GM12801 (cell line): Measurements from ENCODE around the gene ATP13A1.

Source experiments
- TF ChIP-seq, protein P1 (sequence below): IDR thresholded peaks from one replicate; pipeline ENCODE4 v1.5.1; 2011; ENCODE audit warnings: control low read depth; ENCODE audit not compliant: insufficient read length; ENCODE audit errors: extremely low read depth

Gene ATP13A1

GRCh38 chr19:19618219-19619051 lies 45.0 kb downstream of the ATP13A1 start, which contains the start of gene PBX4:
Gene PBX4 (minus strand): TSS chr19:19618687. CDS start chr19:19618629, 58 bp downstream.
- TF ChIP-seq, protein P1, sequence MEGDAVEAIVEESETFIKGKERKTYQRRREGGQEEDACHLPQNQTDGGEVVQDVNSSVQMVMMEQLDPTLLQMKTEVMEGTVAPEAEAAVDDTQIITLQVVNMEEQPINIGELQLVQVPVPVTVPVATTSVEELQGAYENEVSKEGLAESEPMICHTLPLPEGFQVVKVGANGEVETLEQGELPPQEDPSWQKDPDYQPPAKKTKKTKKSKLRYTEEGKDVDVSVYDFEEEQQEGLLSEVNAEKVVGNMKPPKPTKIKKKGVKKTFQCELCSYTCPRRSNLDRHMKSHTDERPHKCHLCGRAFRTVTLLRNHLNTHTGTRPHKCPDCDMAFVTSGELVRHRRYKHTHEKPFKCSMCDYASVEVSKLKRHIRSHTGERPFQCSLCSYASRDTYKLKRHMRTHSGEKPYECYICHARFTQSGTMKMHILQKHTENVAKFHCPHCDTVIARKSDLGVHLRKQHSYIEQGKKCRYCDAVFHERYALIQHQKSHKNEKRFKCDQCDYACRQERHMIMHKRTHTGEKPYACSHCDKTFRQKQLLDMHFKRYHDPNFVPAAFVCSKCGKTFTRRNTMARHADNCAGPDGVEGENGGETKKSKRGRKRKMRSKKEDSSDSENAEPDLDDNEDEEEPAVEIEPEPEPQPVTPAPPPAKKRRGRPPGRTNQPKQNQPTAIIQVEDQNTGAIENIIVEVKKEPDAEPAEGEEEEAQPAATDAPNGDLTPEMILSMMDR: no peak

DNA sequence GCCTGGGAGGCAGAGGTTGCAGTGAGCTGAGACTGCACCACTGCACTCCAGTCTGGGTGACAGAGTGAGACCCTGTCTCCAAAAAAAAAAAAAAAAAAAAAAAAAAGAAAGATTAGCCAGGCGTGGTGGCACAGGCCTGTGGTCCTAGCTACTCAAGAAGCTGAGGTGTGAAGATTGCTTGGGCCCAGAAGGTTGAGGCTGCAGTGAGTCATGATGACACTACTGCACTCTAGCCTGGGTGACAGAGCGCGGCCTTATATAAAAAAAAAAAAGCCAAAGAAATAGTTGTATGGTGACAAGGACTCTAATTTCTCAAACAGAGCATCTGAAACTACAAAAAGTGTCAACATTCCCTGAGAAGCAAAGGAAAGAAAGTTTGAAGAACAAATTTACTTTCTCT lies 48.4 kb downstream of the ATP13A1 start:
- TF ChIP-seq, protein P1: no peak

DNA sequence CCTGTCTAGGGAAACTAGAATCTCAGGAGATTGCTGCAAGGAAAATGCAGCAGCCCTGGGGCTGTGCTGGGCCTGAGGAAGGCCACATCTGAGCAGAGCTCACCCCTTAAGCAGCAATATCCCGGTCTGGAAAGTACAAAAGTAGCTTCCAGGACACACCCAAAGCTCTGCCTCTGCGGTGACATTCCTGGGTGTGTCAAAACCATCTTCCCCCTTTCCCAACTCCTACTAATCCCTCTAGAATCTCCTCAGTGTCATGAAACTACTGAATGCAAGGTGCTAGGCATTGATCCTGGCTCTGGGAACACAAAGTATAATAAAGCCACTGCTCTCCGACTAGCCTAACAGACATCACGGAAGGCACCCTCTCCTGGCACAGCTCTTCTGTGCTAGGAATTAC lies 50.0 kb downstream of the ATP13A1 start:
- TF ChIP-seq, protein P1: no peak

GRCh38 chr19:19610376-19611202 lies 52.9 kb downstream of the ATP13A1 start:
- TF ChIP-seq, protein P1: no peak

DNA sequence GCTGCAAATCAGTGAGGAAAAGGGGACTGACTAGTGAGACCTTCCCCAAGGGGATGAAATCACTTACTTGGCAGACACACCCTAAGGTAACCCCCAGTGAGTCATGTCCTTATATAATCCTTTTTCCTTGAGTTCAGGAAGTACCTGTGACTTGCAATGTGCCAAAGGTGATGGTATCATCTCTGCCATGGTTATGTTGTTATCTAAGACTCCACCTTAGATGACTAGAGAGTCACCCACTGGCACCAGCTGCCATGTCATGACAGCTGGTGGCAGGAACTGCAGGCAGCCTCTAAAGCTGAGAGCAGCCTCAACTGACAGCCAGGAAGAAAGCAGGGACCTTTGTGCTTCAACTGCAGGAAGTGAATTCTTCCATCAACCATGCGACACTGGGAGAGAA lies 57.5 kb downstream of the ATP13A1 start:
- TF ChIP-seq, protein P1: no peak

DNA sequence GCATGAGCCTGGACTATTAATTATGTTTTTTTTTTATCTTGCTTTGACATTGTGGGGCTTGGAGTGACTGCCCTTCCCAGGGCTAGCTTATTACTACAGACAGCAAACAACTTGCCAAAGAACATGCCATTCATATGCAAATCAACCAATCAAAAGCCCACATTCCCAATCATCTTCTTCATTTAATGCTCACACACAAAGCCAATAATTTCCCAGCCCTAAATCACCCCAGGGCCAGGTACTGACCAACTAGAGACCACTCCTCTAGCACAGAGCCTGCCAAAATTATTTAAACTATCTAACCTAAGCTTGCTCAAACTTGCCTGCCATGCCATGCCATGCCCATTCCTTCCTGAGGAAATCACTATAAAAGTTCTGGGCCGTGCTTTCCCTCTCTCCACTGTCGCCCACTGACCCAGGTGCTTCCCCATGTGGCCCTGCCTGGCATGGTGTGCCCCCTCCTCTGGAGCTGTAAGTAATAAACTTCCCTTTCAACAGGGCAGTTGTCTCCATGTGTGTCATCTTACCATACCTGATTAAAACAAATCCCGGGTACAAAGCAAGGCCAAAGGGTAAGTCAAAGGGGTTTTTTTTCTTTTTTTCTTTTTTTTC lies 60.7 kb downstream of the ATP13A1 start:
- TF ChIP-seq, protein P1: no peak

GRCh38 chr19:19602136-19602712 lies 61.3 kb downstream of the ATP13A1 start:
- TF ChIP-seq, protein P1: no peak
